Glutamatergic neuron (in vitro differentiated cells): ENCODE results near the gene TMEM204. TPM values are rescaled to one million over a fixed set of nuclear protein-coding genes. Genes with fewer than 3 reads are reported as not detected.
"Not testable (repeated sequence)": the region's sequence is repeated elsewhere in the genome, so short reads cannot be mapped to it uniquely, and the experiment has no call there.

Experiments used
- DNase-seq: peaks from one replicate; pipeline ENCODE4 v3.0.0; 2022
- H3K27ac Mint-ChIP-seq: one replicate; pipeline ENCODE4 v1.8.0; 2020; ENCODE audit warnings: mild to moderate bottlenecking, mixed read lengths, inconsistent platforms; ENCODE audit not compliant: unreplicated experiment
- H3K27me3 Mint-ChIP-seq: one replicate; pipeline ENCODE4 v1.8.0; 2020; ENCODE audit warnings: mild to moderate bottlenecking, moderate library complexity, mixed read lengths, inconsistent platforms; ENCODE audit not compliant: unreplicated experiment
- H3K36me3 Mint-ChIP-seq: one replicate; pipeline ENCODE4 v1.8.0; 2020; ENCODE audit warnings: mild to moderate bottlenecking, mixed read lengths, inconsistent platforms; ENCODE audit not compliant: unreplicated experiment
- H3K4me1 Mint-ChIP-seq: one replicate; pipeline ENCODE4 v1.8.0; 2020; ENCODE audit warnings: mild to moderate bottlenecking, low read depth, mixed read lengths, inconsistent platforms; ENCODE audit not compliant: unreplicated experiment
- H3K4me3 Mint-ChIP-seq: one replicate; pipeline ENCODE4 v1.8.0; 2020; ENCODE audit warnings: mild to moderate bottlenecking, mixed read lengths, inconsistent platforms; ENCODE audit not compliant: unreplicated experiment
- H3K9me3 Mint-ChIP-seq: one replicate; pipeline ENCODE4 v1.8.0; 2020; ENCODE audit warnings: mild to moderate bottlenecking, moderate library complexity, mixed read lengths, inconsistent platforms; ENCODE audit not compliant: unreplicated experiment
- CTCF ChIP-seq: fragments of 200-600 bp; sonication (generic); IDR thresholded peaks from one replicate; pipeline ENCODE4 v1.5.0; 2021; ENCODE audit not compliant: partially characterized antibody, unreplicated experiment
- total RNA-seq: library from RNA; stranded (reverse); fragmentation: NEBNext Ultra II Directional; extraction: Animal tissue kit (Norgen Biotek cat#: 25700); gene quantifications from one replicate; pipeline ENCODE4 v1.2.1, GENCODE V29; 2021; ENCODE audit not compliant: unreplicated experiment

The TMEM204 gene
- total RNA-seq, 1 donor from 2014 or later, result 0.22 TPM

- no peak for DNase-seq
- Mint-ChIP-seq H3K36me3 (peaks cover 8% of the 10 kb centered on the region), H3K27me3 (peaks cover 2% of the 10 kb centered on the region), H3K4me1 (peaks cover 2% of the 10 kb centered on the region), H3K9me3 (peaks cover 5% of the 10 kb centered on the region), H3K27ac (no peak overlapping the region), H3K4me3 (no peak overlapping the region)
- TF ChIP-seq CTCF, result no peak
Measured at GRCh38 chr16:1592446-1592845, 59.0 kb downstream of the TMEM204 start.

GRCh38 chr16:1595511-1595910 lies 62.0 kb downstream of the TMEM204 start:
- H3K27me3 Mint-ChIP-seq, H3K4me3 Mint-ChIP-seq, H3K27ac Mint-ChIP-seq, DNase-seq, H3K4me1 Mint-ChIP-seq, H3K9me3 Mint-ChIP-seq: not testable (repeated sequence)
- H3K36me3 Mint-ChIP-seq, result peaks cover 23% of the 10 kb centered on the region

GRCh38 chr16:1596516-1596915 lies 63.0 kb downstream of the TMEM204 start:
- Mint-ChIP-seq H3K9me3 (peaks cover 10% of the 10 kb centered on the region), H3K4me3 (no peak overlapping the region), H3K27me3 (peaks cover 4% of the 10 kb centered on the region), H3K4me1 (peaks cover 2% of the 10 kb centered on the region), H3K27ac (no peak overlapping the region), H3K36me3 (peaks cover 26% of the 10 kb centered on the region)
- TF ChIP-seq CTCF, result no peak
- no peak for DNase-seq

- no peak for DNase-seq
- H3K36me3 Mint-ChIP-seq, result peaks cover 26% of the 10 kb centered on the region
- peaks cover 4% of the 10 kb centered on the region for H3K27me3 Mint-ChIP-seq
- H3K4me1 Mint-ChIP-seq, result peaks cover under 1% of the 10 kb centered on the region
- peaks cover 8% of the 10 kb centered on the region for H3K9me3 Mint-ChIP-seq
- no peak overlapping the region for H3K4me3 Mint-ChIP-seq
- TF ChIP-seq CTCF, result no peak
- no peak overlapping the region for H3K27ac Mint-ChIP-seq
Measured at GRCh38 chr16:1597154-1597553, 63.7 kb downstream of the TMEM204 start.

GRCh38 chr16:1601031-1601430 lies 67.6 kb downstream of the TMEM204 start:
- DNase-seq, result no peak
- H3K4me3 Mint-ChIP-seq, result no peak overlapping the region
- no peaks in the 10 kb centered on the region for H3K4me1 Mint-ChIP-seq
- no peak overlapping the region for H3K27ac Mint-ChIP-seq
- H3K9me3 Mint-ChIP-seq, result peaks cover 11% of the 10 kb centered on the region
- peaks cover 26% of the 10 kb centered on the region for H3K36me3 Mint-ChIP-seq
- peaks cover 11% of the 10 kb centered on the region for H3K27me3 Mint-ChIP-seq
- TF ChIP-seq CTCF, result no peak

- Mint-ChIP-seq H3K27ac (no peak overlapping the region), H3K36me3 (peaks cover 26% of the 10 kb centered on the region)
Measured at GRCh38 chr16:1601489-1601888, 68.0 kb downstream of the TMEM204 start.

More at GRCh38 chr16:1601489-1601888, 68.0 kb downstream of the TMEM204 start:
- Mint-ChIP-seq H3K9me3 (peaks cover 11% of the 10 kb centered on the region), H3K27me3 (peaks cover 11% of the 10 kb centered on the region), H3K4me1 (no peaks in the 10 kb centered on the region), H3K4me3 (no peak overlapping the region)
- no peak for DNase-seq
- no peak for TF ChIP-seq CTCF
